HepG2 (cell line): ENCODE results near the gene DDR1. TPM values are rescaled to one million over a fixed set of nuclear protein-coding genes. Genes with fewer than 3 reads are reported as not detected.

Experiments
- CCDC6 ChIP-seq: sonication (generic); formaldehyde crosslinking; IDR thresholded peaks from 2 replicates; pipeline ENCODE4 v1.8.1; 2022; ENCODE audit warnings: mild to moderate bottlenecking, missing genetic modification reagents, moderate library complexity
- CREB1 ChIP-seq, 2 experiments: fragments of 450-650 bp in 1 of 2; IDR thresholded peaks; 2 replicates each; pipeline ENCODE4 v1.6.1; 2016 to 2017; ENCODE audit warnings: control low read depth in 1 of 2, mild to moderate bottlenecking in 1 of 2, missing compliant biosample characterization in 1 of 2, missing genetic modification characterization in 1 of 2
- ESRRA ChIP-seq: sonication (generic); formaldehyde crosslinking; IDR thresholded peaks from 2 replicates; pipeline ENCODE4 v1.5.1; 2020; ENCODE audit warnings: mild to moderate bottlenecking, low read depth, missing genetic modification reagents
- FOXP1 ChIP-seq, 2 experiments: fragments of 450-650 bp in 1 of 2; IDR thresholded peaks; 2 replicates each; pipeline ENCODE4 v1.6.1; 2017 to 2018; ENCODE audit warnings: antibody characterized with exemption in 1 of 2
- HNF4G ChIP-seq, 2 experiments: sonication (generic) in 1 of 2; formaldehyde crosslinking in 1 of 2; IDR thresholded peaks; 2 replicates each; pipeline versions ENCODE4 v1.4.0 to v1.6.1; 2011 to 2020; ENCODE audit warnings: borderline replicate concordance in 2 of 2, low read depth in 2 of 2, mild to moderate bottlenecking in 2 of 2, low read length in 1 of 2, missing genetic modification reagents in 1 of 2, moderate library complexity in 1 of 2
- HNRNPLL ChIP-seq: fragments of 200-400 bp; formaldehyde crosslinking; IDR thresholded peaks from 2 replicates; pipeline ENCODE4 v1.6.1; 2017; ENCODE audit warnings: mild to moderate bottlenecking, low read depth, low read length; ENCODE audit not compliant: poor library complexity, severe bottlenecking
- HOXD1 ChIP-seq: sonication (generic); formaldehyde crosslinking; IDR thresholded peaks from 2 replicates; pipeline ENCODE4 v1.5.0; 2020; ENCODE audit warnings: missing genetic modification reagents
- NFYB ChIP-seq: sonication (generic); formaldehyde crosslinking; IDR thresholded peaks from 2 replicates; pipeline ENCODE4 v1.4.0; 2020; ENCODE audit warnings: missing genetic modification reagents
- NR2C2 ChIP-seq: sonication (generic); formaldehyde crosslinking; IDR thresholded peaks from 2 replicates; pipeline ENCODE4 v1.4.0; 2020; ENCODE audit warnings: missing genetic modification reagents, mild to moderate bottlenecking, moderate library complexity, borderline replicate concordance
- NR2F2 ChIP-seq: IDR thresholded peaks from 2 replicates; pipeline ENCODE4 v1.6.1; 2012; ENCODE audit warnings: low read depth, inconsistent platforms, borderline replicate concordance
- SYNCRIP ChIP-seq: fragments of 200-400 bp; formaldehyde crosslinking; IDR thresholded peaks from 2 replicates; pipeline ENCODE4 v1.6.1; 2018; ENCODE audit warnings: mild to moderate bottlenecking, low read depth, low read length; ENCODE audit not compliant: insufficient read depth
- ZBTB34 ChIP-seq: sonication (generic); formaldehyde crosslinking; IDR thresholded peaks from 2 replicates; pipeline ENCODE4 v1.8.0; 2022; ENCODE audit warnings: mild to moderate bottlenecking, missing genetic modification reagents
- ZFP82 ChIP-seq: sonication (generic); formaldehyde crosslinking; IDR thresholded peaks from 2 replicates; pipeline ENCODE4 v1.5.1; 2020; ENCODE audit warnings: mild to moderate bottlenecking, missing genetic modification reagents, borderline replicate concordance
- ZNF232 ChIP-seq: sonication (generic); formaldehyde crosslinking; IDR thresholded peaks from 2 replicates; pipeline ENCODE4 v1.4.0; 2020; ENCODE audit warnings: missing genetic modification reagents, borderline replicate concordance
- ZNF276 ChIP-seq: sonication (generic); formaldehyde crosslinking; IDR thresholded peaks from 2 replicates; pipeline ENCODE4 v1.4.0; 2020; ENCODE audit warnings: mild to moderate bottlenecking, low read depth, missing genetic modification reagents
- ZNF468 ChIP-seq: sonication (generic); formaldehyde crosslinking; IDR thresholded peaks from 2 replicates; pipeline ENCODE4 v1.8.0; 2022; ENCODE audit warnings: mild to moderate bottlenecking, moderate library complexity, missing genetic modification reagents
- ZNF597 ChIP-seq: sonication (generic); formaldehyde crosslinking; IDR thresholded peaks from 2 replicates; pipeline ENCODE4 v1.5.0; 2020; ENCODE audit warnings: missing genetic modification reagents
- ZNF703 ChIP-seq: sonication (generic); formaldehyde crosslinking; IDR thresholded peaks from 2 replicates; pipeline ENCODE4 v1.5.1; 2020; ENCODE audit warnings: missing genetic modification reagents, mild to moderate bottlenecking, moderate library complexity, borderline replicate concordance
- ZNF710 ChIP-seq: sonication (generic); formaldehyde crosslinking; IDR thresholded peaks from 2 replicates; pipeline ENCODE4 v1.5.0; 2020; ENCODE audit warnings: mild to moderate bottlenecking, missing genetic modification reagents, borderline replicate concordance
- ZNF761 ChIP-seq: sonication (generic); formaldehyde crosslinking; conservative IDR thresholded peaks from 2 replicates; pipeline ENCODE4 v1.4.0; 2020; ENCODE audit warnings: mild to moderate bottlenecking, missing genetic modification reagents
- polyA plus RNA-seq, 8 experiments: library from polyadenylated mRNA; depleted of rRNA in 3 of 8; stranded (reverse) in 7 of 8; unstranded in 1 of 8; fragments of >200 nt; fragmentation: Illumina TruSeq in 4 of 8; extraction: Trizol in 4 of 8; gene quantifications; 2 replicates each; pipeline versions ENCODE4 v1.2.1 to v1.2.3, GENCODE V29; 2011 to 2016; ENCODE audit warnings: low read depth in 4 of 8, missing spikeins in 1 of 8, mixed read lengths in 1 of 8; ENCODE audit not compliant: insufficient read depth in 1 of 8
- total RNA-seq, 5 experiments: library from RNA; depleted of rRNA; stranded (reverse); fragments of >200 nt; fragmentation: Illumina TruSeq; extraction: Trizol; gene quantifications; 2 replicates each; pipeline ENCODE4 v1.2.3, GENCODE V29; 2016; ENCODE audit warnings: low read depth in 1 of 5

DDR1 gene
- total and polyA plus RNA-seq, 2 of the 13 experiments (the other 11 are each of a cell fraction or from before 2014, with no cell fraction given) = 16.7 to 20.2 TPM

- TF ChIP-seq CCDC6 (CRISPR knock-in tag) (no peak; the same call in 1 of the 2 replicates), ESRRA (no peak), ZFP82 (CRISPR knock-in tag) (no peak), NR2F2 (no peak), FOXP1 (IDR thresholded peaks at IDR 0.05) (no peak), FOXP1 (CRISPR knock-in tag; IDR thresholded peaks at IDR 0.05) (no peak), SYNCRIP (no peak), HOXD1 (CRISPR knock-in tag) (0 out of 2 replicates have a peak, but pooled peaks have one; percentile 26), HNRNPLL (peak; percentile 31), CREB1 (IDR thresholded peaks at IDR 0.05) (no peak), CREB1 (CRISPR knock-in tag; IDR thresholded peaks at IDR 0.05) (no peak), ZNF710 (CRISPR knock-in tag) (no peak), ZNF597 (CRISPR knock-in tag) (no peak), ZNF232 (CRISPR knock-in tag) (peak; percentile 60; the same call in 1 of the 2 replicates), ZNF703 (CRISPR knock-in tag) (no peak), ZNF276 (CRISPR knock-in tag) (no peak), ZNF468 (no peak), NR2C2 (CRISPR knock-in tag) (no peak), ZNF761 (CRISPR knock-in tag) (no peak), HNF4G (IDR thresholded peaks at IDR 0.05; ENCODE audit: borderline replicate concordance, low read depth, low read length) (no peak), HNF4G (CRISPR knock-in tag; IDR thresholded peaks at IDR 0.05; ENCODE audit: borderline replicate concordance, low read depth) (no peak; the same call in 1 of the 2 replicates), NFYB (CRISPR knock-in tag) (no peak), ZBTB34 (no peak)
These were observed 1.9 kb downstream of the DDR1 start (continued) for GRCh38 chr6:30885999-30886896.
